Measurements from ENCODE around the gene HCRTR1. TPM values are rescaled to one million over a fixed set of nuclear protein-coding genes. Genes with fewer than 3 reads are reported as not detected.
A peak's percentile ranks its signal among the peaks of the same experiment; 100 is the strongest.

The HCRTR1 gene
- total RNA-seq, 1 donor from 2014 or later, result 1.1 TPM

GRCh38 chr1:31626223-31627207 lies 9.0 kb downstream of the HCRTR1 start:
- DNase-seq, result peak; percentile 33

DNA sequence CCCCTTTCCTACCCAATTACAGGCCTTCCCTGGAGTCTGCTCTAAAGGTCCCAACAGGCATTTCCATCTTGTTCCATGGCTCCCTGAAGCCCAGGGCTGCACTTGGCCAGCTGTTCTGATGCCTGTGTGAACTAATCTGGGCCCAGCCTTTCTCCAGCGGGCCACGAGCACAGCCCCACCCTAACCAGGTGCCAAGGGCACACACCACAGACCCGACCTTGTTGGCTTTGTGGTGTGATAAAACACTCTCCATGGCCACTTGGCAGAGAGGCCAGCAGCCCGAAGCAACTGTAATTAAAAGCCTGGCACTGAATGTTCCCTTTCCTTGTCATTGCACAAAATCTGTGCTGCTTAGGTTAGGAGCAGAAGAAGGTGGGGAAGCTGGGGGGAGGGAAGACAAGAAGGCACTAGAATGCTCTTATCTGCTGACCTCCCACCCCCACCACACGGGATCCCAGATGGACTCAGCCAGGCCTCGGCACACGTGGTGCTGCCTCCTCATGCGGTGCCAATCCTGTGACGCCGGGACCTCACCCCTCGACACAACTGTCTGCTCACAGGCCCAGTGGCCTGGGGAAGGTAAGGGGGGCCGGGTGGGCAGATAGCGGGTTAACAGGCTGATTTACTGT lies 9.9 kb downstream of the HCRTR1 start:
- no peak for DNase-seq

GRCh38 chr1:31627930-31628559 lies 10.6 kb downstream of the HCRTR1 start:
- no peak for DNase-seq

DNA sequence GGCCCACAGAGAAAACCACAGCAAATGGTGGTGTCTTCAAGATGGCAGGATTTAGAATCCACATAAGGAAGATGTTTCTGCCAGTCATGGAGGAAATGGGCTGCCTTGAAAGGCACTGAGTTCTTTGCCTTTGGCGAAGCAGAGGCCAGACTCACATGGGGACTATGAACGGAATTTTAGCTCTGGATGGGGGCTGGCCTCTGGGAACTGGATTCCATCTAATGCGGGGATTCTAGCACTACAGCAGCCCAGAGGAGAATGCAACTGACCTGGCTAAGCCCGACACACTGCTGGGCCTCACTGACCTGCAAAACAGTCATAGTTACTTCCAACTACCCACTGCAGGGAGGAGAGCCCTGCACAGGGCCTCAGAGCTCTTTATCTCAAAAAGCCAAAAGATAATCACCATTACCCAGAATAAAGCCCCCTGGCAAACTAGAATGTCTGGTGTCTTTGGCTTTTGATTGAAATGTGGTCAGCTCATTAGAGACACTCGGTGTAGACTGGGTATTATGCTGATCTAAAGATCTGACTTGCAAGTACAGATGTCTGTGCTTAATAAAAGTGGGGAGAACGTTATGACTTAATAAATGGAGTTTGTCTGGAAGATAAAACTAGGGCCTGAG lies 11.6 kb downstream of the HCRTR1 start:
- DNase-seq, result no peak

DNA sequence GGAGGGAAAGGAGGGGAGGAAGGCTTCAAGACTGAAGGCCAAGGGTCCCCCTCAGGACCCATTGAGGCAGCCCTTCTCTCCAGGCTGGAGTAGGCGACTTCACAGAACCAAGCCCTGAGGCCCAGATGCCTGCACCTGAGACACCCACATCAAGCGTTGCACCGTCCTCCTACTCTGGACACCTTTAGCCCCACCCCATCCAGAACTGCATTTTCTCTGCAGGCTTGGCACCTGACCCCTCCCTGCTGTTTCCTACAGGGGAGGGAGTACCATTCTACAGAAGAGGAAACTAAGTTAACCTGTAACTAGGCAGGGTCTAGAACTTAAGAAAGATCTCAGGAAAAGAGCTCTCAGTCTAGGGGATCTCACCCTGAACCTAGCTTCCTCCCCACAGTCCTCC lies 15.2 kb downstream of the HCRTR1 start:
- no peak for DNase-seq

- no peak for DNase-seq
Measured at GRCh38 chr1:31633117-31633516, 15.6 kb downstream of the HCRTR1 start.

- no peak for DNase-seq
Measured at GRCh38 chr1:31637915-31638673, 20.6 kb downstream of the HCRTR1 start.

- DNase-seq, result no peak
Measured at GRCh38 chr1:31639543-31639942, 22.1 kb downstream of the HCRTR1 start.

DNA sequence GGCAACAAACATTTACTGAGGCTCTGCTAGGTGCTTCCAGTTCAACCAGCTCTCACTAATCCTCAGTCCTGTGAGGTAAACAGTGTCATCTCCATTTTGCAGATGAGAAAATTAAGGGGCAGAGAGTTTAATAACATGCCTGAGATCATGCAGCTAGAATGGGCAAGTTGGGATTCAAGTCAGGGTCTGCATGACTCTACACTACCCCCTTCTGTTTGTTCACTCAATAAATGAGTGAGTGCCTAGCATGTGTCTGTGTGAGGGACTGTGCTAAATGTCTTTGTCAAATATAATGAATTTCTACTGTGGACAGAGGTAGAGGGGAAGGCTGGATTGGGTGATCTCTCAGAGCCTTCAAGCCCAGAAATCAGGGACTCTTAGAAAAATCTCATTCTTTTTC lies 22.7 kb downstream of the HCRTR1 start:
- no peak for DNase-seq

DNA sequence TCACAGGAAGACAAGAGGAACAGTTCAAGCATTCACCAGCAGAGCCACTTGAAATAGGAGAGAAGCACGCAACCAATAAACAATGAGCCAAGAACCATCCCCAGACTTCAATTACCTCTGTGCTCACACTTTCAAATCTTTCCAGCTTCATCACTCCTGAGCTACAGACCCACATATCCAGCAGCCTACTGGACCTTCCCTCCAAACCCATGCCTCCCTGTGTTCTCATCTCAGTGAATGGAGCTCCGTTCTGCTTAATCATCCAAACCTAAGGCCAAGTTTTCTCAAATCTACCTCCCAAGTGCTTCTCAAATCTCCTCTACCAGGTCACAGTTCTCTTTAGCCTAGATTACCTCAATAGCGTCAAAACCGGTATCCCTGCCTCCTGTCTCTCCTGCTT lies 23.5 kb downstream of the HCRTR1 start:
- no peak for DNase-seq

DNA sequence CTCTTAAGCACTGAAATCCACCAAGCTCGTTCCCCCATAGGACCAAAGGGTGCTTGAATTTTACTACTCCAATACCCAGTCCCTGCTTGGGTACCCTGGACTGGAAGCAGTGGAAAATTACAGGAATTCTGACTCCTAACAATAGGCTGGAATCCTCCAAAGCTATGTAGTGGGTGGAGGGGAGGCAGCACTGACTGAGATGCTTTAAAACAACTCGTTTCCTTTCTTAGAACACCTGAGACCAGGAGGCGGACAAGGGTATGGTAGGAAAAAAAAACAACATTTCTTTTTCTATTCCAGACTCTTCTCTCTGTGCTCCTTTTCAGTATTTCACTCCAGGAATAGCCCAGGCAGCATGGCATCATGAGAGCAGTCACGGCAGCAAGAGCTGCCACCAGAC lies 24.9 kb downstream of the HCRTR1 start:
- no peak for DNase-seq

- no peak for DNase-seq
Measured at GRCh38 chr1:31642897-31643296, 25.4 kb downstream of the HCRTR1 start.

GRCh38 chr1:31643976-31644559 lies 26.6 kb downstream of the HCRTR1 start:
- DNase-seq, result no peak

- DNase-seq, result peak; percentile 98
Measured at GRCh38 chr1:31644560-31645273, 27.2 kb downstream of the HCRTR1 start, which contains the start of gene PEF1. Gene PEF1, minus strand, starts transcription at chr1:31644876. Its CDS starts 12 bp downstream, at chr1:31644864.

- no peak for DNase-seq
Measured at GRCh38 chr1:31645274-31645568, 27.7 kb downstream of the HCRTR1 start.

DNA sequence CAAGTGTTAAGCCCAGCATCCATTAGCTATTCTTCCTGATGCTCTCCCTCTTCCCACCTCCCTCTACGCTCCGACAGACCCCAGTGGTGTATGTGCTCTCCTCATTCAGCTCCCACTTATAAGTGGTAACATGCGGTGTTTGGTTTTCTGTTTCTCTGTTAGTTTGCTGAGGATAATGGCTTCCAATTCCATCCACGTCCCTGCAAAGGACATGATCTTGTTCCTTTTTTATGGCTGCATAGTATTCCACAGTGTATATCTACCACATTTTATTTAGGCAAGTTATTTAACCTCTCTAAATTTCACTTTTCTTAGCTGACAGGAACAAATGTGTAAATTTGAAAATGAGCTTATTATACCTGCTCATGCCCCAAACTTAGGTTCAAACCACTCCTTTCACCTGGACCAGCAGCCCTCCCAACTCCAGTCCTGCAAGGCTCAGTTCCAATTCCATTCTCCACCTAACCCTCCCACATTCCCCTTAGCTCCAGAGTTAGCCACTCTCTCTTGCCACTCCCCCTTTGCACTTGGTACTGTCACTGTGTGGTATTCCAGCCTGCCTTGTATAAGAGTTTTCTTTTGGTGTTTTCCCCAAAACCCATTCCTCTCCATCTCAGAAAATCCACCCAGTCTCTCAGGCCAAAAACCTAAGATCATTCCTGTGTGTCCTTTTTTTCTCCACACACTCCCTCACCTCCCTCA lies 28.9 kb downstream of the HCRTR1 start:
- no peak for DNase-seq

- no peak for DNase-seq
Measured at GRCh38 chr1:31647106-31647505, 29.6 kb downstream of the HCRTR1 start.

GRCh38 chr1:31648190-31648589 lies 30.7 kb downstream of the HCRTR1 start:
- DNase-seq, result no peak

GRCh38 chr1:31648641-31649357 lies 31.3 kb downstream of the HCRTR1 start:
- no peak for DNase-seq

All from occipital lobe (tissue), 2 donors.